Measurements from ENCODE around the gene SERPINA1. TPM values are rescaled to one million over a fixed set of nuclear protein-coding genes. Genes with fewer than 3 reads are reported as not detected.

Gene SERPINA1
- total RNA-seq, 1 experiment from 2014 or later: 9.1 TPM

DNA sequence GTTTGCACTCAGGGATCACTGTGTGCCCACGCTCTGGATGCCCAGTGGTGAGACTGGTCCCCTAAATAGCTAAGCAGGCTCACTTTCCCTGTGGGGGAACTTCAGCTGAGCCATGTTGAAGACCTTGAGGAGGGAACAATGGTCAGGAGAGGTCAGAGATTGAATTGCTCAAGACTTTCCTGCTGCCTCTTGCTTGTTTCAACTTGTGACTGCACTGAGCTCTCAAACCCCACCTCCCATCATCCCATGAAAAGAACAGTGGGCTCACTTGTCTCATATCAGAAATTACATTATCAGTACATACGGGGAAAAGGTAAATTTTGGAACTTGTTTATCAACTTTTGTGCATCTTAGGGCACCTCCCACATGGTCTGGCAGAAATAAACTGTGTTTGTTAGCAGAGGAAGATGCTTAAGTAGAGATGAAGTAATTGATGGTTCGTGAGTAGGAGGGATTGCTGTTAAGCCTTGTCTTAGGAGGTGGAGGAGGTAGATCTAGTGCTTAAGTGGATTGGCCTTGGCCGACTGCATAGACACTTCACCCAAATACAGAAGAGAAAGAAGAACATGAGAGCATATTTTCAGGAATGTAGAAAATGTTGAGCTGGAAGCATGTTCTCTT, 15.0 kb upstream of the SERPINA1 start:
- Histone ChIP-seq H3K4me1 (ENCODE audit: control insufficient read depth in 1 of 2, insufficient read depth in 2 of 2, low read length in 2 of 2) (0 out of 4 replicates have a peak, but pooled peaks cover 0 to 6% of the 10 kb centered on the region in 2 experiments), H3K4me3 (replicated peaks in 1 of 2; ENCODE audit: low read depth in 1 of 2, low read length in 2 of 2) (no peak overlapping the region), H2AFZ (ENCODE audit: low read depth, low read length, poor library complexity, severe bottlenecking) (no peak overlapping the region), H3K9me2 (ENCODE audit: insufficient read depth) (no peaks in the 10 kb centered on the region), H3K4me2 (ENCODE audit: low read length) (no peak overlapping the region), H3K36me3 (ENCODE audit: control insufficient read depth in 1 of 2, insufficient read depth in 2 of 2, low read length in 2 of 2) (no peaks in the 10 kb centered on the region), H3K27ac (ENCODE audit: low read depth, low read length) (no peak overlapping the region), H3K27me3 (ENCODE audit: insufficient read depth, low read length) (no peaks in the 10 kb centered on the region), H3K9ac (ENCODE audit: low read length) (no peak overlapping the region), H4K20me1 (ENCODE audit: insufficient read depth) (no peaks in the 10 kb centered on the region), H3K79me2 (ENCODE audit: insufficient read depth, low read length) (no peaks in the 10 kb centered on the region), H3K9me3 (ENCODE audit: control insufficient read depth in 1 of 2, insufficient read depth in 1 of 2, low read depth in 1 of 2, low read length in 2 of 2) (no peaks in the 10 kb centered on the region; a peak in 1 of 4 replicates)
- TF ChIP-seq TCF7L2 (IDR thresholded peaks at IDR 0.05; ENCODE audit: borderline replicate concordance, extremely low read depth, insufficient read depth, insufficient read length) (no peak), SRF (IDR thresholded peaks at IDR 0.05; ENCODE audit: low read depth) (no peak), CEBPB (IDR thresholded peaks at IDR 0.05; ENCODE audit: low read depth) (no peak), YY1 (IDR thresholded peaks at IDR 0.05; ENCODE audit: extremely low read depth, insufficient replicate concordance, low read depth, low read length) (no peak), POLR2A (IDR thresholded peaks at IDR 0.05; ENCODE audit: borderline replicate concordance, extremely low read depth, insufficient read depth, insufficient read length) (no peak), RAD21 (IDR thresholded peaks at IDR 0.05; ENCODE audit: low read depth) (no peak), CBX3 (IDR thresholded peaks at IDR 0.05; ENCODE audit: low read depth) (no peak), ZFX (IDR thresholded peaks at IDR 0.05) (no peak), JUND (IDR thresholded peaks at IDR 0.05) (no peak), EGR1 (IDR thresholded peaks at IDR 0.05; ENCODE audit: low read depth) (no peak), SP1 (IDR thresholded peaks at IDR 0.05; ENCODE audit: low read depth) (no peak)
- TF ChIP-seq, protein P1, sequence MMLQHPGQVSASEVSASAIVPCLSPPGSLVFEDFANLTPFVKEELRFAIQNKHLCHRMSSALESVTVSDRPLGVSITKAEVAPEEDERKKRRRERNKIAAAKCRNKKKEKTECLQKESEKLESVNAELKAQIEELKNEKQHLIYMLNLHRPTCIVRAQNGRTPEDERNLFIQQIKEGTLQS (IDR thresholded peaks at IDR 0.05): no peak
- TF ChIP-seq, protein P2, sequence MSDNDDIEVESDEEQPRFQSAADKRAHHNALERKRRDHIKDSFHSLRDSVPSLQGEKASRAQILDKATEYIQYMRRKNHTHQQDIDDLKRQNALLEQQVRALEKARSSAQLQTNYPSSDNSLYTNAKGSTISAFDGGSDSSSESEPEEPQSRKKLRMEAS (IDR thresholded peaks at IDR 0.05): no peak
- TF ChIP-seq, protein P3, sequence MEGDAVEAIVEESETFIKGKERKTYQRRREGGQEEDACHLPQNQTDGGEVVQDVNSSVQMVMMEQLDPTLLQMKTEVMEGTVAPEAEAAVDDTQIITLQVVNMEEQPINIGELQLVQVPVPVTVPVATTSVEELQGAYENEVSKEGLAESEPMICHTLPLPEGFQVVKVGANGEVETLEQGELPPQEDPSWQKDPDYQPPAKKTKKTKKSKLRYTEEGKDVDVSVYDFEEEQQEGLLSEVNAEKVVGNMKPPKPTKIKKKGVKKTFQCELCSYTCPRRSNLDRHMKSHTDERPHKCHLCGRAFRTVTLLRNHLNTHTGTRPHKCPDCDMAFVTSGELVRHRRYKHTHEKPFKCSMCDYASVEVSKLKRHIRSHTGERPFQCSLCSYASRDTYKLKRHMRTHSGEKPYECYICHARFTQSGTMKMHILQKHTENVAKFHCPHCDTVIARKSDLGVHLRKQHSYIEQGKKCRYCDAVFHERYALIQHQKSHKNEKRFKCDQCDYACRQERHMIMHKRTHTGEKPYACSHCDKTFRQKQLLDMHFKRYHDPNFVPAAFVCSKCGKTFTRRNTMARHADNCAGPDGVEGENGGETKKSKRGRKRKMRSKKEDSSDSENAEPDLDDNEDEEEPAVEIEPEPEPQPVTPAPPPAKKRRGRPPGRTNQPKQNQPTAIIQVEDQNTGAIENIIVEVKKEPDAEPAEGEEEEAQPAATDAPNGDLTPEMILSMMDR (IDR thresholded peaks at IDR 0.05 in 2 of 3, conservative IDR thresholded peaks at IDR 0.05 in 1 of 3; ENCODE audit: borderline replicate concordance in 1 of 3, insufficient read depth in 1 of 3, low read depth in 2 of 3, low read length in 2 of 3): no peak
- DNase-seq (ENCODE audit: low read depth, low spot score) (no peak), ATAC-seq (no peak)
- intact Hi-C loops (cut with micrococcal nuclease): no loop called here
- no TSS peak for BruUV-seq (replicated peaks)
- CTCF ChIA-PET: no interaction called here
- RAD21 ChIA-PET (ENCODE audit: low non-redundant PET in 1 of 2, low total read pairs in 2 of 2, uncharacterized antibody in 2 of 2, unreplicated experiment in 2 of 2): interaction anchor here in 1 of 2 experiments (0.7 kb wide), 1 partner anchor 1113 kb away, joined by 3 read pairs; the partner anchor contains the start of gene SYNE3
- POLR2A ChIA-PET: no interaction called here

Data from HCT116 (cell line).